OCI-LY7 (cell line): ENCODE data around the gene TAF4. TPM values are rescaled to one million over a fixed set of nuclear protein-coding genes. Genes with fewer than 3 reads are reported as not detected.

ENCODE experiments used
- BruUV-seq: library from RNA; stranded (reverse); fragments of 400-500 nt; replicated peaks from 2 replicates; lab custom pipeline; 2021; lab: Mats Ljungman, UMichigan
- CTCF ChIA-PET: fragments of 300-600 bp; sonication (Branson Sonifier 250); formaldehyde crosslinking; loops from one replicate; lab custom pipeline; 2022; ENCODE audit warnings: antibody characterized with exemption; ENCODE audit not compliant: unreplicated experiment; lab: Charles Lee
- POLR2A ChIA-PET: fragments of 300-600 bp; sonication (Branson Sonifier 250); formaldehyde crosslinking; loops from one replicate; lab custom pipeline; 2022; ENCODE audit warnings: antibody characterized with exemption; lab: Charles Lee
- DNase-seq: peaks from one replicate; pipeline ENCODE4 v3.0.0-alpha.2; 2015; ENCODE audit warnings: low spot score
- H2AFZ ChIP-seq: fragments of 200-600 bp; sonication (generic), shearing (Covaris generic); 2 replicates; pipeline ENCODE4 v1.6.1; 2014; ENCODE audit warnings: mild to moderate bottlenecking, antibody characterized with exemption, low read length, moderate library complexity
- H3K27ac ChIP-seq: fragments of 200-600 bp; sonication (generic); 2 replicates; pipeline ENCODE4 v1.5.1; 2014; ENCODE audit warnings: mixed run types, low read depth, mild to moderate bottlenecking, moderate library complexity, low read length, inconsistent platforms; ENCODE audit not compliant: poor library complexity, severe bottlenecking
- H3K36me3 ChIP-seq: fragments of 200-600 bp; sonication (generic); 2 replicates; pipeline ENCODE4 v1.6.1; 2014; ENCODE audit warnings: mild to moderate bottlenecking, antibody characterized with exemption, low read length, moderate library complexity, mixed read lengths; ENCODE audit not compliant: insufficient read depth
- H3K4me1 ChIP-seq: fragments of 200-600 bp; sonication (generic); 2 replicates; pipeline ENCODE4 v1.5.1; 2014; ENCODE audit warnings: mild to moderate bottlenecking, low read length; ENCODE audit not compliant: insufficient read depth, poor library complexity, severe bottlenecking
- H3K4me2 ChIP-seq: fragments of 200-600 bp; sonication (generic); 2 replicates; pipeline ENCODE4 v1.6.1; 2014; ENCODE audit warnings: mild to moderate bottlenecking, low read length
- H3K4me3 ChIP-seq: fragments of 200-600 bp; sonication (generic); 2 replicates; pipeline ENCODE4 v1.5.1; 2014; ENCODE audit warnings: mild to moderate bottlenecking, low read depth, low read length; ENCODE audit not compliant: poor library complexity, severe bottlenecking
- H3K79me2 ChIP-seq: fragments of 200-600 bp; sonication (generic); 2 replicates; pipeline ENCODE4 v1.6.1; 2016; ENCODE audit warnings: low read depth, mild to moderate bottlenecking, low read length, moderate library complexity, mixed read lengths; ENCODE audit not compliant: insufficient read depth
- H3K9me2 ChIP-seq: fragments of 200-600 bp; sonication (generic); 2 replicates; pipeline ENCODE4 v1.6.1; 2016; ENCODE audit warnings: mild to moderate bottlenecking, low read length, mixed read lengths; ENCODE audit not compliant: insufficient read depth
- H3K9me3 ChIP-seq: fragments of 200-600 bp; sonication (generic); 2 replicates; pipeline ENCODE4 v1.6.1; 2014; ENCODE audit warnings: mild to moderate bottlenecking, mixed run types, low read length, mixed read lengths
- H4K20me1 ChIP-seq: fragments of 200-600 bp; sonication (generic); 2 replicates; pipeline ENCODE4 v1.6.1; 2014; ENCODE audit warnings: mild to moderate bottlenecking, antibody characterized with exemption, low read length, moderate library complexity, mixed read lengths; ENCODE audit not compliant: insufficient read depth
- CTCF ChIP-seq: fragments of 200-600 bp; sonication (generic); conservative IDR thresholded peaks from 2 replicates; pipeline ENCODE4 v1.5.1; 2014; ENCODE audit warnings: mild to moderate bottlenecking, antibody characterized with exemption, low read length, moderate library complexity, mixed read lengths
- EZH2phosphoT487 ChIP-seq: fragments of 200-600 bp; sonication (generic); IDR thresholded peaks from 2 replicates; pipeline ENCODE4 v1.6.1; 2018; ENCODE audit warnings: low read depth, borderline replicate concordance, mild to moderate bottlenecking, mixed run types, antibody characterized with exemption, low read length, moderate library complexity, mixed read lengths
- intact Hi-C: fragments of 100-400 bp; cut with micrococcal nuclease; formaldehyde crosslinking; loops from one replicate; pipeline ENCODE4 v1.10.0; 2022; ENCODE audit not compliant: unreplicated experiment
- total RNA-seq, 2 experiments: library from RNA; depleted of rRNA in 1 of 2; stranded (reverse); fragments of >200 nt in 1 of 2; shearing (Covaris generic) in 1 of 2; gene quantifications; 2 replicates each; pipeline ENCODE4 v1.2.3, GENCODE V29; 2014 to 2022

The TAF4 gene
- total RNA-seq, 2 experiments from 2014 or later = 11.2 to 38.9 TPM

DNA sequence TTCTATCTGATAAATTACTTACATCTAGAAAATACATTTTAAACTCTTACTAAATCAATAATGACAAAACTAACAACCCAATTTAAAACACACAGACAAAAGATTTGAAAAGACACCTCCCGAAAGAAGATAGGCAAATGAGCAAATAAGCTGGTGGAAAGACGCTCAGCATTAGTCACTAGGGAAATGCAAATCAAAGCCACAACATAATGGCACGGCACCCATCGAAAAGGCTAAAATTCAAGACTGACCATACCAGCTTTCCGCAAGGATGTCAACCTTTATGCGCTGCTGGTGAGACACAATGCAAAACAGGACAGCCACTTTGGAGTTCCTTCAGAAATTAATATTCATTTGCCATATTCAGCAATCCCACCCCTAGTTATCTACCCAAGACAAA lies 25.9 kb downstream of the TAF4 start:
- DNase-seq = no peak
- no peak overlapping the region for H3K27ac ChIP-seq
- H4K20me1 ChIP-seq = no peaks in the 10 kb centered on the region; the same call in 1 of the 2 replicates
- H3K4me1 ChIP-seq = peaks cover 25% of the 10 kb centered on the region
- H3K36me3 ChIP-seq = no peaks in the 10 kb centered on the region; the same call in 1 of the 2 replicates
- H3K4me3 ChIP-seq = no peak overlapping the region
- no peak overlapping the region for H2AFZ ChIP-seq
- 0 out of 2 replicates have a peak, but pooled peaks cover 7% of the 10 kb centered on the region for H3K9me3 ChIP-seq
- TF ChIP-seq CTCF (no peak), EZH2phosphoT487 (no peak)
- ChIA-PET CTCF (no interaction called here), POLR2A (no interaction called here)
- H3K4me2 ChIP-seq = peak overlapping the region; percentile 58
- intact Hi-C loops = no loop called here
- no peaks in the 10 kb centered on the region for H3K9me2 ChIP-seq
- no TSS peak for BruUV-seq
- peaks cover 73% of the 10 kb centered on the region for H3K79me2 ChIP-seq

DNA sequence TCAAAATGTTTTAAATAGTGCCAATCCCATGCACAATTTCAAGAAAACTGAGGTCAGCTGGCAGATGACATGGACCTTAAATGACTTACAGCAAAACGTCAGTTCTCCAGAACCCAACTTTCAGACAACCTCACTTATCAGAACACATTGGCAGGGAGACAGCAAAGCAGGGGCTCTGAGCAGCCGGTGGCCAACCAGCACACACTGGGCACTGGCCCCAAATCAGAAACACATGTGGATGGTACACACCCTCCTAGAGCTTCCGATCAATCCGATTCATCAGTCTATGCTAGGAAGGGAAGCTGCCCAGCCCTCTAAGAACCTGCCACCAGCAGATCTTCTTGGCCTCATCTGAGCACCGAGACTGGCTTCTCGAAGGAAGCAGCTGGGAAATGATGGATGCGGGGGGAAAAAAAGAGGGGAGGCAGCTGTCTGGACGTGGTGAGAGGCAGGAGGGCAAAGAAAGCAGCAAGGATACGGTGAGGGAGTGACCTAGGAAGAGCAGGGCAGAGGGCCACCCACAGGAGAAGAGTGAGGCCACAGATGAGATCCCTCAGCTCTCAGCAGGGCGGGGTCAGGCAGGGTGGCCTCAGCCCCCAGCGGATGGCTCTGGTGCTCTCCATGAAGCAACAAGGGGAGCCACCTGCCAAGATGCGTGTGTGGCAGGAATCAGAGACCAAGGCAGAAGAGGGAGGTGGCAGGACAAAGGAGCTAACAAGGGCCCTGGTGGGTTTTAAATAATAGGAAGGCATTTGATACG lies 32.9 kb downstream of the TAF4 start:
- Histone ChIP-seq H4K20me1 (no peaks in the 10 kb centered on the region), H3K4me3 (no peak overlapping the region), H3K9me3 (0 out of 2 replicates have a peak, but pooled peaks cover 7% of the 10 kb centered on the region), H3K36me3 (no peaks in the 10 kb centered on the region; the same call in 1 of the 2 replicates), H3K9me2 (no peaks in the 10 kb centered on the region), H3K27ac (peak overlapping the region; percentile 95), H3K4me2 (peak overlapping the region; percentile 67), H3K4me1 (peaks cover 38% of the 10 kb centered on the region), H3K79me2 (peaks cover 86% of the 10 kb centered on the region), H2AFZ (no peak overlapping the region)
- ChIA-PET CTCF (interaction anchor here (0.6 kb wide), 1 partner anchor 16 kb away, joined by 4 read pairs; no protein-coding TSS in a partner anchor), POLR2A (interaction anchor here (1.2 kb wide), 1 partner anchor 29 kb away, joined by 3 read pairs; no protein-coding TSS in a partner anchor)
- BruUV-seq = no TSS peak
- DNase-seq = peak; percentile 27
- intact Hi-C loops = no loop called here
- TF ChIP-seq CTCF = no peak
- no peak for TF ChIP-seq EZH2phosphoT487
